ENCODE results near the gene GRIN3B.

DNA sequence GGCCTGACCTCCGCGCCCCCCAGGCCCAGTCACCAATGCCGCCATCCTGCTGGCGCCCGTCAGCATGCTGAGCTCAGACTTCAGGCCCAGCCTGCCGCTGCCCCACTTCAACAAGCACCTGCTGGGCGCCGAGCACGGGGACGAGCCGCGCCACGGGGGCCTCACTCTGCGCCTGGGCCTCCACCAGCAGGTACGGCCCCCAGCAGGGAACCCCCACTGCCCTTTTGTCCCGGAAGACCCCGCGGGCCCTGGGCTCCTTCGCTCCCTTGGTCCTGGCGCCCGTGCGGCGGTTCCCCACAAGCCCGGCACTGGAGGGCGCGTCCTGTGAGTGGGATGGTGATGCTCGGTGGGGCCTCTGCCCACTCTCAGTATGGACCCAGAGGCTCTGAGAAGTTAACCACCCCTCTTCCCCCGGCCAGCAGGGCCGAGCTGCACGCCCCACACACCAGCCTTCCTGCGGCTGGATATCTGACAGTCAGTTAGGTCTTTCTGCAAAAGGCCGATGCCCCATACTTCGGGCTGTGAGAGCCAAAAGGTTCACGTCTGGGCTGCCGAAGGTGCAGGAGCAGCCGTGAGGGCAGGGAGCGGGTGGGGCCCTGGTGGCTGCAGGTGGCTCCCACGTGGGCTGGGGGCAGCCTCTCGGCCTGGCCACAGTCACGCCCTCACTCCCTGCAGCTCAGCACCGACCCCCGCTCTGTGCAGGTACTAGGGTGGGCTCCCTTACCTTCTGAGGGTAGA lies 8.1 kb upstream of the GRIN3B start:
- TF ChIP-seq, protein P1, sequence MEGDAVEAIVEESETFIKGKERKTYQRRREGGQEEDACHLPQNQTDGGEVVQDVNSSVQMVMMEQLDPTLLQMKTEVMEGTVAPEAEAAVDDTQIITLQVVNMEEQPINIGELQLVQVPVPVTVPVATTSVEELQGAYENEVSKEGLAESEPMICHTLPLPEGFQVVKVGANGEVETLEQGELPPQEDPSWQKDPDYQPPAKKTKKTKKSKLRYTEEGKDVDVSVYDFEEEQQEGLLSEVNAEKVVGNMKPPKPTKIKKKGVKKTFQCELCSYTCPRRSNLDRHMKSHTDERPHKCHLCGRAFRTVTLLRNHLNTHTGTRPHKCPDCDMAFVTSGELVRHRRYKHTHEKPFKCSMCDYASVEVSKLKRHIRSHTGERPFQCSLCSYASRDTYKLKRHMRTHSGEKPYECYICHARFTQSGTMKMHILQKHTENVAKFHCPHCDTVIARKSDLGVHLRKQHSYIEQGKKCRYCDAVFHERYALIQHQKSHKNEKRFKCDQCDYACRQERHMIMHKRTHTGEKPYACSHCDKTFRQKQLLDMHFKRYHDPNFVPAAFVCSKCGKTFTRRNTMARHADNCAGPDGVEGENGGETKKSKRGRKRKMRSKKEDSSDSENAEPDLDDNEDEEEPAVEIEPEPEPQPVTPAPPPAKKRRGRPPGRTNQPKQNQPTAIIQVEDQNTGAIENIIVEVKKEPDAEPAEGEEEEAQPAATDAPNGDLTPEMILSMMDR (IDR thresholded peaks at IDR 0.05 in 4 of 5, conservative IDR thresholded peaks at IDR 0.05 in 1 of 5), result no peak
- no peak for TF ChIP-seq POLR2A (IDR thresholded peaks at IDR 0.05)
